ENCODE data around the gene SNAPC5.
"Not testable (repeated sequence)": the region's sequence is repeated elsewhere in the genome, so short reads cannot be mapped to it uniquely, and the experiment has no call there.

- not testable (repeated sequence) for TF ChIP-seq CTCF (CRISPR knock-in tag; IDR thresholded peaks at IDR 0.05); MAFK (conservative IDR thresholded peaks at IDR 0.05 in 1 of 2, IDR thresholded peaks at IDR 0.05 in 1 of 2; ENCODE audit: low read length in 2 of 2); ZFP90 (CRISPR knock-in tag; IDR thresholded peaks at IDR 0.05; ENCODE audit: borderline replicate concordance); ZNF354B (CRISPR knock-in tag; IDR thresholded peaks at IDR 0.05); NFE2L2 (IDR thresholded peaks at IDR 0.05; ENCODE audit: low read length)
These were observed 5.6 kb upstream of the SNAPC5 start for GRCh38 chr15:66503041-66503648.

All from HepG2 (cell line).